NAMALWA (cell line): Measurements from ENCODE around the gene PARD6G.
A peak's percentile ranks its signal among the peaks of the same experiment; 100 is the strongest.
"Not testable (repeated sequence)": the region's sequence is repeated elsewhere in the genome, so short reads cannot be mapped to it uniquely, and the experiment has no call there.

Experiments
- DNase-seq: peaks from one replicate; pipeline ENCODE4 v3.0.0-alpha.2; 2015; ENCODE audit warnings: low spot score

PARD6G gene

GRCh38 chr18:80170395-80171053 is 76.8 kb downstream of the PARD6G start:
- no peak for DNase-seq

- no peak for DNase-seq
These were observed 77.7 kb downstream of the PARD6G start for GRCh38 chr18:80169607-80170006.

GRCh38 chr18:80168982-80169381 is 78.3 kb downstream of the PARD6G start:
- DNase-seq: no peak

GRCh38 chr18:80168346-80168745 is 79.0 kb downstream of the PARD6G start:
- no peak for DNase-seq

GRCh38 chr18:80167931-80168330 is 79.4 kb downstream of the PARD6G start:
- no peak for DNase-seq

- no peak for DNase-seq
These were observed 80.0 kb downstream of the PARD6G start for GRCh38 chr18:80167331-80167730.

- no peak for DNase-seq
These were observed 80.6 kb downstream of the PARD6G start for GRCh38 chr18:80166725-80167124.

GRCh38 chr18:80166240-80166639 is 81.1 kb downstream of the PARD6G start:
- no peak for DNase-seq

GRCh38 chr18:80164727-80165355 is 82.5 kb downstream of the PARD6G start:
- DNase-seq: not testable (repeated sequence)

- DNase-seq: no peak
These were observed 84.1 kb downstream of the PARD6G start for GRCh38 chr18:80163183-80163582.

- DNase-seq: no peak
These were observed 85.4 kb downstream of the PARD6G start for GRCh38 chr18:80161781-80162417.

- DNase-seq: no peak
These were observed 87.3 kb downstream of the PARD6G start for GRCh38 chr18:80159713-80160636.

GRCh38 chr18:80158365-80158764 is 88.9 kb downstream of the PARD6G start:
- DNase-seq: no peak

- DNase-seq: peak; percentile 78
These were observed 89.5 kb downstream of the PARD6G start for GRCh38 chr18:80157708-80158343.

- peak; percentile 75 for DNase-seq
These were observed 93.0 kb downstream of the PARD6G start for GRCh38 chr18:80154293-80154692.

GRCh38 chr18:80149667-80150066 is 97.6 kb downstream of the PARD6G start:
- no peak for DNase-seq

GRCh38 chr18:80148326-80149199 is 98.8 kb downstream of the PARD6G start:
- no peak for DNase-seq

- no peak for DNase-seq
These were observed 99.6 kb downstream of the PARD6G start for GRCh38 chr18:80147418-80148325.

- no peak for DNase-seq
These were observed 100.3 kb downstream of the PARD6G start for GRCh38 chr18:80147037-80147417.
